HEK293 (cell line): ENCODE results near the gene MTX1.

Source experiments
- EGR2 ChIP-seq: fragments of 450-650 bp; formaldehyde crosslinking; IDR thresholded peaks from 2 replicates; pipeline ENCODE4 v1.5.1; 2016; ENCODE audit warnings: low read depth, missing biosample characterization, missing genetic modification characterization
- GLI2 ChIP-seq: fragments of 450-650 bp; formaldehyde crosslinking; IDR thresholded peaks from 2 replicates; pipeline ENCODE4; 2017; ENCODE audit warnings: missing biosample characterization, missing genetic modification characterization, low read depth, borderline replicate concordance
- GLIS2 ChIP-seq: fragments of 450-650 bp; formaldehyde crosslinking; IDR thresholded peaks from 2 replicates; pipeline ENCODE4 v1.5.1; 2016; ENCODE audit warnings: missing biosample characterization, missing genetic modification characterization
- SP2 ChIP-seq: fragments of 450-650 bp; formaldehyde crosslinking; IDR thresholded peaks from 2 replicates; pipeline ENCODE4 v1.5.1; 2016; ENCODE audit warnings: missing biosample characterization, missing genetic modification characterization
- ZNF184 ChIP-seq: fragments of 450-650 bp; IDR thresholded peaks from 2 replicates; pipeline ENCODE4 v1.5.1; 2018; ENCODE audit warnings: missing biosample characterization, mild to moderate bottlenecking, missing genetic modification characterization
- ZNF214 ChIP-seq: fragments of 450-650 bp; formaldehyde crosslinking; IDR thresholded peaks from 2 replicates; pipeline ENCODE4 v1.5.1; 2017; ENCODE audit warnings: missing biosample characterization, mild to moderate bottlenecking, missing genetic modification characterization, borderline replicate concordance
- ZNF23 ChIP-seq: fragments of 450-650 bp; formaldehyde crosslinking; IDR thresholded peaks from 2 replicates; pipeline ENCODE4 v1.5.1; 2016; ENCODE audit warnings: missing biosample characterization, missing genetic modification characterization, borderline replicate concordance
- ZNF302 ChIP-seq: fragments of 450-650 bp; formaldehyde crosslinking; IDR thresholded peaks from 2 replicates; pipeline ENCODE4 v1.5.1; 2016; ENCODE audit warnings: missing biosample characterization, missing genetic modification characterization, low read depth
- ZNF394 ChIP-seq: fragments of 450-650 bp; formaldehyde crosslinking; IDR thresholded peaks from 2 replicates; pipeline ENCODE4 v1.5.1; 2016; ENCODE audit warnings: missing biosample characterization, missing genetic modification characterization, mild to moderate bottlenecking, moderate library complexity, borderline replicate concordance
- ZNF416 ChIP-seq: fragments of 450-650 bp; formaldehyde crosslinking; IDR thresholded peaks from 2 replicates; pipeline ENCODE4 v1.5.1; 2016; ENCODE audit warnings: missing biosample characterization, missing genetic modification characterization
- ZNF521 ChIP-seq: fragments of 450-650 bp; formaldehyde crosslinking; IDR thresholded peaks from 2 replicates; pipeline ENCODE4 v1.5.1; 2017; ENCODE audit warnings: missing biosample characterization, mild to moderate bottlenecking, missing genetic modification characterization
- ZNF549 ChIP-seq: fragments of 450-650 bp; IDR thresholded peaks from 2 replicates; pipeline ENCODE4 v1.5.1; 2018; ENCODE audit warnings: missing biosample characterization, missing genetic modification characterization, mild to moderate bottlenecking, inconsistent platforms, moderate library complexity
- ZNF585B ChIP-seq: fragments of 450-650 bp; formaldehyde crosslinking; IDR thresholded peaks from 2 replicates; pipeline ENCODE4 v1.5.1; 2016; ENCODE audit warnings: missing biosample characterization, missing genetic modification characterization
- ZNF600 ChIP-seq: fragments of 450-650 bp; formaldehyde crosslinking; IDR thresholded peaks from 2 replicates; pipeline ENCODE4 v1.5.1; 2016; ENCODE audit warnings: missing biosample characterization, missing genetic modification characterization
- ZNF670 ChIP-seq: fragments of 450-650 bp; formaldehyde crosslinking; IDR thresholded peaks from 2 replicates; pipeline ENCODE4 v1.5.1; 2016; ENCODE audit warnings: missing biosample characterization, missing genetic modification characterization, low read depth
- ZNF747 ChIP-seq: fragments of 450-650 bp; formaldehyde crosslinking; IDR thresholded peaks from 2 replicates; pipeline ENCODE4 v1.5.1; 2016; ENCODE audit warnings: missing biosample characterization, missing genetic modification characterization
- ZNF76 ChIP-seq: fragments of 450-650 bp; formaldehyde crosslinking; IDR thresholded peaks from 2 replicates; pipeline ENCODE4; 2016; ENCODE audit warnings: low read depth, missing biosample characterization, missing genetic modification characterization, borderline replicate concordance
- ZNF792 ChIP-seq: fragments of 450-650 bp; formaldehyde crosslinking; IDR thresholded peaks from 2 replicates; pipeline ENCODE4 v1.5.1; 2016; ENCODE audit warnings: missing biosample characterization, missing genetic modification characterization
- TF ChIP-seq, protein P1 (sequence below): fragments of 450-650 bp; formaldehyde crosslinking; IDR thresholded peaks from 2 replicates; pipeline ENCODE4 v1.5.1; 2016; ENCODE audit warnings: missing biosample characterization, missing genetic modification characterization, borderline replicate concordance
- TF ChIP-seq, protein P2 (sequence below): fragments of 450-650 bp; formaldehyde crosslinking; IDR thresholded peaks from 2 replicates; pipeline ENCODE4 v1.5.1; 2016; ENCODE audit warnings: missing biosample characterization, missing genetic modification characterization
- TF ChIP-seq, protein P3 (sequence below): fragments of 450-650 bp; formaldehyde crosslinking; IDR thresholded peaks from 2 replicates; pipeline ENCODE4 v1.5.1; 2017; ENCODE audit warnings: missing biosample characterization, missing genetic modification characterization
- TF ChIP-seq, protein P4 (sequence below): fragments of 450-650 bp; formaldehyde crosslinking; IDR thresholded peaks from 2 replicates; pipeline ENCODE4 v1.5.1; 2016; ENCODE audit warnings: missing biosample characterization, missing genetic modification characterization
- TF ChIP-seq, protein P5 (sequence below): fragments of 450-650 bp; formaldehyde crosslinking; IDR thresholded peaks from 2 replicates; pipeline ENCODE4 v1.5.1; 2016; ENCODE audit warnings: missing biosample characterization, missing genetic modification characterization, borderline replicate concordance
- TF ChIP-seq, protein P6 (sequence below): fragments of 450-650 bp; formaldehyde crosslinking; IDR thresholded peaks from 2 replicates; pipeline ENCODE4 v1.5.1; 2017; ENCODE audit warnings: missing biosample characterization, missing genetic modification characterization
- TF ChIP-seq, protein P7 (sequence below): sonication (generic); formaldehyde crosslinking; IDR thresholded peaks from 2 replicates; pipeline ENCODE4 v1.8.1; 2022; ENCODE audit warnings: mild to moderate bottlenecking, moderate library complexity, missing genetic modification reagents

Gene MTX1

DNA sequence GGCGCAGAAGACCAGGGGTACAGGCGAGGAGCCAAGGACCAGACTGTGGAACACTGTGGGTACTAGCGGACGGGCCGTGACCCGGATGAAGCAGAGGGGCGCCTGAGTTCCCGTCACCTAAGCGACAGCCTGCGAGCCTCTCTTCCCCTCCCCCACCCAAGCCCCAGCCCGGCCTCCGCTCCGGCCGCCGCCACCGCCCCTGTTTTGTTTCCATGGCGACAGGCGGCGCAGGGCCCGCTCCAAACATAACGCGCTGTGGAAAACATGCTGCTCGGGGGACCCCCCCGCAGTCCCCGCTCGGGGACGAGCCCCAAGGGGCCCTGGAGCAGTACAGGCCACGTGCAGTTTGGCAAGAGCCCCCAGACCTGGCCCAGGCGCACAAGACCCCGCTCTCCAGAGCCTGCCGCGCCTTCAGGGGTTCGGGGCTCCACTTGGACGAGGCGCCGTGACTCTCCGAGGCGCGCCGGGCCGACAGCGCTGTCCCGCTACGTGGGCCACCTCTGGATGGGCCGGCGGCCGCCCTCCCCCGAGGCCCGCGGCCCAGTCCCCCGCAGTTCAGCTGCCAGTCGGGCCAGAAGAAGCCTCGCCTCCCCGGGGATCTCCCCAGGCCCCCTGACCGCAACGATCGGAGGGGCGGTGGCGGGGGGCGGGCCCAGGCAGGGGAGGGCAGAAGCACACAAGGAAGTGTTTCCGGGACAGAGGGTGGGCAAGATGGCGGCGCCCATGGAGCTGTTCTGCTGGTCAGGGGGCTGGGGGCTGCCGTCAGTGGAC is at the start of gene MTX1 (continued):
- TF ChIP-seq, protein P1, sequence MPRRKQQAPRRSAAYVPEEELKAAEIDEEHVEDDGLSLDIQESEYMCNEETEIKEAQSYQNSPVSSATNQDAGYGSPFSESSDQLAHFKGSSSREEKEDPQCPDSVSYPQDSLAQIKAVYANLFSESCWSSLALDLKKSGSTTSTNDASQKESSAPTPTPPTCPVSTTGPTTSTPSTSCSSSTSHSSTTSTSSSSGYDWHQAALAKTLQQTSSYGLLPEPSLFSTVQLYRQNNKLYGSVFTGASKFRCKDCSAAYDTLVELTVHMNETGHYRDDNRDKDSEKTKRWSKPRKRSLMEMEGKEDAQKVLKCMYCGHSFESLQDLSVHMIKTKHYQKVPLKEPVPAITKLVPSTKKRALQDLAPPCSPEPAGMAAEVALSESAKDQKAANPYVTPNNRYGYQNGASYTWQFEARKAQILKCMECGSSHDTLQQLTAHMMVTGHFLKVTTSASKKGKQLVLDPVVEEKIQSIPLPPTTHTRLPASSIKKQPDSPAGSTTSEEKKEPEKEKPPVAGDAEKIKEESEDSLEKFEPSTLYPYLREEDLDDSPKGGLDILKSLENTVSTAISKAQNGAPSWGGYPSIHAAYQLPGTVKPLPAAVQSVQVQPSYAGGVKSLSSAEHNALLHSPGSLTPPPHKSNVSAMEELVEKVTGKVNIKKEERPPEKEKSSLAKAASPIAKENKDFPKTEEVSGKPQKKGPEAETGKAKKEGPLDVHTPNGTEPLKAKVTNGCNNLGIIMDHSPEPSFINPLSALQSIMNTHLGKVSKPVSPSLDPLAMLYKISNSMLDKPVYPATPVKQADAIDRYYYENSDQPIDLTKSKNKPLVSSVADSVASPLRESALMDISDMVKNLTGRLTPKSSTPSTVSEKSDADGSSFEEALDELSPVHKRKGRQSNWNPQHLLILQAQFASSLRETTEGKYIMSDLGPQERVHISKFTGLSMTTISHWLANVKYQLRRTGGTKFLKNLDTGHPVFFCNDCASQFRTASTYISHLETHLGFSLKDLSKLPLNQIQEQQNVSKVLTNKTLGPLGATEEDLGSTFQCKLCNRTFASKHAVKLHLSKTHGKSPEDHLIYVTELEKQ (tag by site-specific recombination), result no peak
- TF ChIP-seq ZNF416 (tag by site-specific recombination) (no peak), ZNF214 (tag by site-specific recombination) (no peak), ZNF394 (no peak; the same call in 1 of the 2 replicates), ZNF521 (no peak), ZNF747 (no peak), ZNF23 (tag by site-specific recombination) (no peak), ZNF76 (tag by site-specific recombination) (peak; percentile 39; the same call in 1 of the 2 replicates), GLIS2 (tag by site-specific recombination) (peak; percentile 99), EGR2 (no peak), ZNF792 (tag by site-specific recombination) (no peak), SP2 (tag by site-specific recombination) (peak; percentile 85), ZNF302 (tag by site-specific recombination) (no peak), ZNF184 (no peak), ZNF670 (tag by site-specific recombination) (no peak), ZNF549 (tag by site-specific recombination) (no peak), ZNF585B (tag by site-specific recombination) (no peak), GLI2 (tag by site-specific recombination) (no peak), ZNF600 (tag by site-specific recombination) (no peak)
- TF ChIP-seq, protein P2, sequence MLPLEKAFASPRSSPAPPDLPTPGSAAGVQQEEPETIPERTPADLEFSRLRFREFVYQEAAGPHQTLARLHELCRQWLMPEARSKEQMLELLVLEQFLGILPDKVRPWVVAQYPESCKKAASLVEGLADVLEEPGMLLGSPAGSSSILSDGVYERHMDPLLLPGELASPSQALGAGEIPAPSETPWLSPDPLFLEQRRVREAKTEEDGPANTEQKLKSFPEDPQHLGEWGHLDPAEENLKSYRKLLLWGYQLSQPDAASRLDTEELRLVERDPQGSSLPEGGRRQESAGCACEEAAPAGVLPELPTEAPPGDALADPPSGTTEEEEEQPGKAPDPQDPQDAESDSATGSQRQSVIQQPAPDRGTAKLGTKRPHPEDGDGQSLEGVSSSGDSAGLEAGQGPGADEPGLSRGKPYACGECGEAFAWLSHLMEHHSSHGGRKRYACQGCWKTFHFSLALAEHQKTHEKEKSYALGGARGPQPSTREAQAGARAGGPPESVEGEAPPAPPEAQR (tag by site-specific recombination), result no peak
- TF ChIP-seq, protein P3, sequence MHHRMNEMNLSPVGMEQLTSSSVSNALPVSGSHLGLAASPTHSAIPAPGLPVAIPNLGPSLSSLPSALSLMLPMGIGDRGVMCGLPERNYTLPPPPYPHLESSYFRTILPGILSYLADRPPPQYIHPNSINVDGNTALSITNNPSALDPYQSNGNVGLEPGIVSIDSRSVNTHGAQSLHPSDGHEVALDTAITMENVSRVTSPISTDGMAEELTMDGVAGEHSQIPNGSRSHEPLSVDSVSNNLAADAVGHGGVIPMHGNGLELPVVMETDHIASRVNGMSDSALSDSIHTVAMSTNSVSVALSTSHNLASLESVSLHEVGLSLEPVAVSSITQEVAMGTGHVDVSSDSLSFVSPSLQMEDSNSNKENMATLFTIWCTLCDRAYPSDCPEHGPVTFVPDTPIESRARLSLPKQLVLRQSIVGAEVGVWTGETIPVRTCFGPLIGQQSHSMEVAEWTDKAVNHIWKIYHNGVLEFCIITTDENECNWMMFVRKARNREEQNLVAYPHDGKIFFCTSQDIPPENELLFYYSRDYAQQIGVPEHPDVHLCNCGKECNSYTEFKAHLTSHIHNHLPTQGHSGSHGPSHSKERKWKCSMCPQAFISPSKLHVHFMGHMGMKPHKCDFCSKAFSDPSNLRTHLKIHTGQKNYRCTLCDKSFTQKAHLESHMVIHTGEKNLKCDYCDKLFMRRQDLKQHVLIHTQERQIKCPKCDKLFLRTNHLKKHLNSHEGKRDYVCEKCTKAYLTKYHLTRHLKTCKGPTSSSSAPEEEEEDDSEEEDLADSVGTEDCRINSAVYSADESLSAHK (tag by site-specific recombination), result peak; percentile 33; the same call in 1 of the 2 replicates
- TF ChIP-seq, protein P4, sequence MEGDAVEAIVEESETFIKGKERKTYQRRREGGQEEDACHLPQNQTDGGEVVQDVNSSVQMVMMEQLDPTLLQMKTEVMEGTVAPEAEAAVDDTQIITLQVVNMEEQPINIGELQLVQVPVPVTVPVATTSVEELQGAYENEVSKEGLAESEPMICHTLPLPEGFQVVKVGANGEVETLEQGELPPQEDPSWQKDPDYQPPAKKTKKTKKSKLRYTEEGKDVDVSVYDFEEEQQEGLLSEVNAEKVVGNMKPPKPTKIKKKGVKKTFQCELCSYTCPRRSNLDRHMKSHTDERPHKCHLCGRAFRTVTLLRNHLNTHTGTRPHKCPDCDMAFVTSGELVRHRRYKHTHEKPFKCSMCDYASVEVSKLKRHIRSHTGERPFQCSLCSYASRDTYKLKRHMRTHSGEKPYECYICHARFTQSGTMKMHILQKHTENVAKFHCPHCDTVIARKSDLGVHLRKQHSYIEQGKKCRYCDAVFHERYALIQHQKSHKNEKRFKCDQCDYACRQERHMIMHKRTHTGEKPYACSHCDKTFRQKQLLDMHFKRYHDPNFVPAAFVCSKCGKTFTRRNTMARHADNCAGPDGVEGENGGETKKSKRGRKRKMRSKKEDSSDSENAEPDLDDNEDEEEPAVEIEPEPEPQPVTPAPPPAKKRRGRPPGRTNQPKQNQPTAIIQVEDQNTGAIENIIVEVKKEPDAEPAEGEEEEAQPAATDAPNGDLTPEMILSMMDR (tag by site-specific recombination), result 0 out of 2 replicates have a peak, but pooled peaks have one; percentile 4
- TF ChIP-seq, protein P5, sequence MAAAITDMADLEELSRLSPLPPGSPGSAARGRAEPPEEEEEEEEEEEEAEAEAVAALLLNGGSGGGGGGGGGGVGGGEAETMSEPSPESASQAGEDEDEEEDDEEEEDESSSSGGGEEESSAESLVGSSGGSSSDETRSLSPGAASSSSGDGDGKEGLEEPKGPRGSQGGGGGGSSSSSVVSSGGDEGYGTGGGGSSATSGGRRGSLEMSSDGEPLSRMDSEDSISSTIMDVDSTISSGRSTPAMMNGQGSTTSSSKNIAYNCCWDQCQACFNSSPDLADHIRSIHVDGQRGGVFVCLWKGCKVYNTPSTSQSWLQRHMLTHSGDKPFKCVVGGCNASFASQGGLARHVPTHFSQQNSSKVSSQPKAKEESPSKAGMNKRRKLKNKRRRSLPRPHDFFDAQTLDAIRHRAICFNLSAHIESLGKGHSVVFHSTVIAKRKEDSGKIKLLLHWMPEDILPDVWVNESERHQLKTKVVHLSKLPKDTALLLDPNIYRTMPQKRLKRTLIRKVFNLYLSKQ (tag by site-specific recombination), result 0 out of 2 replicates have a peak, but pooled peaks have one; percentile 38
- TF ChIP-seq, protein P6, sequence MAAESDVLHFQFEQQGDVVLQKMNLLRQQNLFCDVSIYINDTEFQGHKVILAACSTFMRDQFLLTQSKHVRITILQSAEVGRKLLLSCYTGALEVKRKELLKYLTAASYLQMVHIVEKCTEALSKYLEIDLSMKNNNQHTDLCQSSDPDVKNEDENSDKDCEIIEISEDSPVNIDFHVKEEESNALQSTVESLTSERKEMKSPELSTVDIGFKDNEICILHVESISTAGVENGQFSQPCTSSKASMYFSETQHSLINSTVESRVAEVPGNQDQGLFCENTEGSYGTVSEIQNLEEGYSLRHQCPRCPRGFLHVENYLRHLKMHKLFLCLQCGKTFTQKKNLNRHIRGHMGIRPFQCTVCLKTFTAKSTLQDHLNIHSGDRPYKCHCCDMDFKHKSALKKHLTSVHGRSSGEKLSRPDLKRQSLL (tag by site-specific recombination), result no peak; the same call in none of the 2 replicates
- TF ChIP-seq, protein P7, sequence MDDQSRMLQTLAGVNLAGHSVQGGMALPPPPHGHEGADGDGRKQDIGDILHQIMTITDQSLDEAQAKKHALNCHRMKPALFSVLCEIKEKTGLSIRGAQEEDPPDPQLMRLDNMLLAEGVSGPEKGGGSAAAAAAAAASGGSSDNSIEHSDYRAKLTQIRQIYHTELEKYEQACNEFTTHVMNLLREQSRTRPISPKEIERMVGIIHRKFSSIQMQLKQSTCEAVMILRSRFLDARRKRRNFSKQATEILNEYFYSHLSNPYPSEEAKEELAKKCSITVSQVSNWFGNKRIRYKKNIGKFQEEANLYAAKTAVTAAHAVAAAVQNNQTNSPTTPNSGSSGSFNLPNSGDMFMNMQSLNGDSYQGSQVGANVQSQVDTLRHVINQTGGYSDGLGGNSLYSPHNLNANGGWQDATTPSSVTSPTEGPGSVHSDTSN (CRISPR knock-in tag), result peak; percentile 41; the same call in 1 of the 2 replicates
